Thyroid gland (tissue), 4 donors: ENCODE results near the gene LIMCH1. TPM values are rescaled to one million over a fixed set of nuclear protein-coding genes. Genes with fewer than 3 reads are reported as not detected.
"Not testable (repeated sequence)": the region's sequence is repeated elsewhere in the genome, so short reads cannot be mapped to it uniquely, and the experiment has no call there.

Source experiments
- DNase-seq, 2 donors: peaks; one replicate each; pipeline ENCODE4 v3.0.0-alpha.2; 2019
- H3K27ac ChIP-seq, 3 donors: fragments of 200-600 bp; sonication (generic); 1 replicate in 2 of 3; 2 replicates in 1 of 3; pipeline ENCODE4 v1.5.1; 2016 to 2019; ENCODE audit warnings: mild to moderate bottlenecking in 1 of 3, moderate library complexity in 1 of 3
- H3K27me3 ChIP-seq: fragments of 200-600 bp; sonication (generic); one replicate; pipeline ENCODE4 v1.5.1; 2019
- H3K36me3 ChIP-seq, 2 donors: fragments of 200-600 bp; sonication (generic); one replicate each; pipeline ENCODE4 v1.5.1; 2016 to 2019
- H3K4me1 ChIP-seq, 2 donors: fragments of 200-600 bp; sonication (generic); one replicate each; pipeline ENCODE4 v1.5.1; 2017 to 2019
- H3K4me3 ChIP-seq, 3 donors: fragments of 200-600 bp; sonication (generic); replicated peaks in 1 of 3; 1 replicate in 2 of 3; 2 replicates in 1 of 3; pipeline ENCODE4 v1.5.1; 2016; ENCODE audit warnings: mild to moderate bottlenecking in 1 of 3
- H3K9me3 ChIP-seq: fragments of 200-600 bp; sonication (generic); one replicate; pipeline ENCODE4 v1.5.1; 2017
- POLR2A ChIP-seq, 2 donors: fragments of 450-650 bp; IDR thresholded peaks; one replicate each; pipeline ENCODE4 v1.6.1; 2017; ENCODE audit warnings: antibody characterized with exemption in 2 of 2, mild to moderate bottlenecking in 2 of 2, moderate library complexity in 1 of 2
- WGBS, 2 donors: methylation state at CpG; one replicate each; pipeline ENCODE4 v1.1.5; 2017; 5-methylcytosine and 5-hydroxymethylcytosine counted together
- intact Hi-C: fragments of 100-400 bp; cut with DNase I; formaldehyde crosslinking; loops from one replicate; pipeline ENCODE4 v1.15.1; 2023
- total RNA-seq, 4 donors: library from RNA; depleted of rRNA; stranded (reverse); fragments of >200 nt; gene quantifications; one replicate each; pipeline ENCODE4 v1.2.3, GENCODE V29; 2016
- TF ChIP-seq, protein P1 (sequence below), 6 experiments: fragments of 200-600 bp in 3 of 6; fragments of 450-650 bp in 3 of 6; sonication (generic) in 3 of 6; IDR thresholded peaks; one replicate each; pipeline ENCODE4 v1.5.1; 2016 to 2019; ENCODE audit warnings: antibody characterized with exemption in 6 of 6, mild to moderate bottlenecking in 2 of 6, inconsistent platforms in 1 of 6, moderate library complexity in 1 of 6

The LIMCH1 gene
- total RNA-seq, result 100 to 1,000 TPM; 136 to 267 (median 156) TPM

GRCh38 chr4:41538017-41538733 is at the start of gene LIMCH1:
LIMCH1 (plus strand) TSS chr4:41538157; CDS start chr4:41605996, 67,839 bp downstream.
- 43 to 46% methylated on average over 9 of the region's 9 CpGs for WGBS, 2 donors
- intact Hi-C loops, result no loop called here

GRCh38 chr4:41491081-41491576 is 46.8 kb upstream of the LIMCH1 start:
- H3K4me3 ChIP-seq, intact Hi-C loops, H3K36me3 ChIP-seq: not testable (repeated sequence)

More at GRCh38 chr4:41538017-41538733, at the start of gene LIMCH1:
- H3K36me3 ChIP-seq, result no peaks in the 10 kb centered on the region
- no peak within 1 kb of the TSS for H3K4me3 ChIP-seq
- H3K27ac ChIP-seq, result peak within 1 kb of the TSS; percentile 10 to 76 (median 62)
- no peaks in the 10 kb centered on the region for H3K27me3 ChIP-seq
- H3K9me3 ChIP-seq, result no peaks in the 10 kb centered on the region
- peaks cover 35 to 61% of the 10 kb centered on the region in 2 donors for H3K4me1 ChIP-seq
- peak; percentile 60 to 63 for DNase-seq
- no peak for TF ChIP-seq POLR2A (IDR thresholded peaks at IDR 0.05)
- TF ChIP-seq, protein P1, sequence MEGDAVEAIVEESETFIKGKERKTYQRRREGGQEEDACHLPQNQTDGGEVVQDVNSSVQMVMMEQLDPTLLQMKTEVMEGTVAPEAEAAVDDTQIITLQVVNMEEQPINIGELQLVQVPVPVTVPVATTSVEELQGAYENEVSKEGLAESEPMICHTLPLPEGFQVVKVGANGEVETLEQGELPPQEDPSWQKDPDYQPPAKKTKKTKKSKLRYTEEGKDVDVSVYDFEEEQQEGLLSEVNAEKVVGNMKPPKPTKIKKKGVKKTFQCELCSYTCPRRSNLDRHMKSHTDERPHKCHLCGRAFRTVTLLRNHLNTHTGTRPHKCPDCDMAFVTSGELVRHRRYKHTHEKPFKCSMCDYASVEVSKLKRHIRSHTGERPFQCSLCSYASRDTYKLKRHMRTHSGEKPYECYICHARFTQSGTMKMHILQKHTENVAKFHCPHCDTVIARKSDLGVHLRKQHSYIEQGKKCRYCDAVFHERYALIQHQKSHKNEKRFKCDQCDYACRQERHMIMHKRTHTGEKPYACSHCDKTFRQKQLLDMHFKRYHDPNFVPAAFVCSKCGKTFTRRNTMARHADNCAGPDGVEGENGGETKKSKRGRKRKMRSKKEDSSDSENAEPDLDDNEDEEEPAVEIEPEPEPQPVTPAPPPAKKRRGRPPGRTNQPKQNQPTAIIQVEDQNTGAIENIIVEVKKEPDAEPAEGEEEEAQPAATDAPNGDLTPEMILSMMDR (IDR thresholded peaks at IDR 0.05), result no peak

DNA sequence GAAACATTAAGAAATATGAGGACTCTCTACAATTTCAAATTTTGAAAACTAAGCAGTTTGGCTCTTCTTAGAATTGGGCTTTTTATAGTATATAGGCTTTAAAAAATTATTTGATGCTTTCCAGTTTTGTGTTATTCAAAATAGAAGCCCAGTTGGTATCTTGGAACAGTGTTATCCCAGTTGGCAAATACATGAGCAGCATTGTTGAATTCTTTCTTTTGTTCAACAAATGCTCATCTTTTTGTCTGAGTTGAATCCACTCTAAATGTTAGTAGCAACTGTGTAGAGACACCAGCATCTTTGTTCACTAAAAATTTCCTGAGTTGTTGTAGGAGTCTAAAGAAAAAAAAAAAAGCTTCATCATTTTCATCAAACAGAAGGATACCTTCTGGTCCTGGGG is 41.0 kb upstream of the LIMCH1 start:
- intact Hi-C loops, result no loop called here

More at GRCh38 chr4:41491081-41491576, 46.8 kb upstream of the LIMCH1 start:
- H3K4me1 ChIP-seq, H3K9me3 ChIP-seq, H3K27me3 ChIP-seq, H3K27ac ChIP-seq, DNase-seq: not testable (repeated sequence)
- WGBS, 2 donors, result 97 to 100% methylated on average over 2 to 6 of the region's 28 CpGs

DNA sequence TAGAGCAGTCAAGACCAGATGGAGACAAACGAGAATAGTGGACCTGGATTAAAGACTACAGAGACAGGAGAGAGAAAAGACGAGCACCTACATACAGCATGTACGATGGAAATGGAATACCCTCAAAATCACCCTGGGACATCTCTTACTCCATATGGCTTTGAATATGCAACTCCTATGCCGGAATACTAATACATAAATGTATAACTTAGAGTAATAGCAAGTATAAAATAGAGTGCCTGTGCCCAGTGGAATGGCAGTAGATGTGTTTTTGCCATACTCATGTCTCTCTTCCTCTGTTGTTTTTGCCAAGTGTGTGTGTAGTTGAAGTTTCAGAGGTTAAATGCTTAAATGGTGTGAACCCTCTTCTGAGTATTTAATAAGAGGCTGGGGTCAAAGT is 39.8 kb upstream of the LIMCH1 start:
- intact Hi-C loops, result no loop called here
- TF ChIP-seq, protein P1 (IDR thresholded peaks at IDR 0.05), result no peak
- no peak for TF ChIP-seq POLR2A (IDR thresholded peaks at IDR 0.05)
- H3K4me1 ChIP-seq, result no peaks in the 10 kb centered on the region
- no peaks in the 10 kb centered on the region for H3K27me3 ChIP-seq
- no peaks in the 10 kb centered on the region for H3K9me3 ChIP-seq
- no peak overlapping the region for H3K4me3 ChIP-seq
- no peaks in the 10 kb centered on the region for H3K36me3 ChIP-seq
- 91 to 94% methylated on average over 4 of the region's 4 CpGs for WGBS, 2 donors
- no peak overlapping the region for H3K27ac ChIP-seq
- DNase-seq, result no peak

More for the DNA sequence above, 41.0 kb upstream of the LIMCH1 start:
- Histone ChIP-seq H3K4me3 (no peak overlapping the region), H3K27me3 (no peaks in the 10 kb centered on the region), H3K9me3 (no peaks in the 10 kb centered on the region), H3K36me3 (no peaks in the 10 kb centered on the region), H3K4me1 (no peaks in the 10 kb centered on the region), H3K27ac (no peak overlapping the region)
- no peak for DNase-seq
- TF ChIP-seq, protein P1 (IDR thresholded peaks at IDR 0.05), result no peak
- TF ChIP-seq POLR2A (IDR thresholded peaks at IDR 0.05), result no peak

GRCh38 chr4:41504167-41504818 is 33.7 kb upstream of the LIMCH1 start:
- Histone ChIP-seq H3K4me3 (no peak overlapping the region), H3K27me3 (no peaks in the 10 kb centered on the region), H3K9me3 (no peaks in the 10 kb centered on the region), H3K4me1 (peaks cover 13 to 20% of the 10 kb centered on the region in 2 donors), H3K36me3 (no peaks in the 10 kb centered on the region), H3K27ac (peak overlapping the region in 2 of 3 donors; percentile 50 to 66)
- intact Hi-C loops, result no loop called here
- DNase-seq, result no peak
- 86 to 87% methylated on average over 2 of the region's 2 CpGs for WGBS, 2 donors
- TF ChIP-seq, protein P1 (IDR thresholded peaks at IDR 0.05), result no peak
- no peak for TF ChIP-seq POLR2A (IDR thresholded peaks at IDR 0.05)
